Thoracic aorta (tissue), 2 donors: ENCODE measurements around the gene MCF2L. TPM values are rescaled to one million over a fixed set of nuclear protein-coding genes. Genes with fewer than 3 reads are reported as not detected.

Source experiments
- ATAC-seq: fragments of 150-250 bp; one replicate; pipeline ENCODE4 v1.8.0; 2017; ENCODE audit warnings: low read depth; ENCODE audit not compliant: insufficient number of reproducible peaks, low FRiP score
- DNase-seq: peaks from one replicate; pipeline ENCODE4 v3.0.0-alpha.2; 2020; ENCODE audit warnings: low spot score
- H3K27ac ChIP-seq, 2 donors: fragments of 200-600 bp; sonication (generic); 1 replicate in 1 of 2; 2 replicates in 1 of 2; pipeline ENCODE4 v1.5.1; 2016; ENCODE audit warnings: mild to moderate bottlenecking in 2 of 2, moderate library complexity in 2 of 2
- H3K27me3 ChIP-seq: fragments of 200-600 bp; sonication (generic); replicated peaks from 2 replicates; pipeline ENCODE4 v1.6.0; 2016; ENCODE audit warnings: mild to moderate bottlenecking; ENCODE audit not compliant: insufficient read depth
- H3K36me3 ChIP-seq: fragments of 200-600 bp; sonication (generic); one replicate; pipeline ENCODE4 v1.5.1; 2016
- H3K4me1 ChIP-seq, 2 donors: fragments of 200-600 bp; sonication (generic); 1 replicate in 1 of 2; 2 replicates in 1 of 2; pipeline versions ENCODE4 v1.5.1 to v1.6.0; 2016; ENCODE audit warnings: low read depth in 2 of 2, mild to moderate bottlenecking in 1 of 2; ENCODE audit not compliant: control insufficient read depth in 1 of 2
- H3K4me3 ChIP-seq: fragments of 200-600 bp; sonication (generic); 2 replicates; pipeline ENCODE4 v1.5.1; 2016; ENCODE audit warnings: mild to moderate bottlenecking
- H3K9me3 ChIP-seq: fragments of 200-600 bp; sonication (generic); 2 replicates; pipeline ENCODE4 v1.5.1; 2016
- CTCF ChIP-seq: fragments of 200-600 bp; sonication (generic); IDR thresholded peaks from one replicate; pipeline ENCODE4 v1.5.1; 2019; ENCODE audit warnings: antibody characterized with exemption
- total RNA-seq, 2 donors: library from RNA; depleted of rRNA; stranded (reverse); fragments of >200 nt; gene quantifications; one replicate each; pipeline versions ENCODE4 v1.1.0 to v1.2.3, GENCODE V29; 2016

Gene MCF2L
- total RNA-seq, 2 donors from 2014 or later = 34.9 to 49.2 TPM

GRCh38 chr13:112977525-112977924 lies 8.5 kb downstream of the MCF2L start:
- ATAC-seq (no peak), DNase-seq (no peak)
- H3K4me3 ChIP-seq = no peak overlapping the region
- H3K27me3 ChIP-seq = no peaks in the 10 kb centered on the region
- no peaks in the 10 kb centered on the region for H3K9me3 ChIP-seq
- TF ChIP-seq CTCF = no peak
- no peak overlapping the region for H3K27ac ChIP-seq
- no peaks in the 10 kb centered on the region for H3K36me3 ChIP-seq
- no peaks in the 10 kb centered on the region for H3K4me1 ChIP-seq

- TF ChIP-seq CTCF = no peak
- ATAC-seq (no peak), DNase-seq (no peak)
- Histone ChIP-seq H3K27ac (no peak overlapping the region), H3K27me3 (no peaks in the 10 kb centered on the region), H3K36me3 (no peaks in the 10 kb centered on the region), H3K9me3 (no peaks in the 10 kb centered on the region), H3K4me1 (no peaks in the 10 kb centered on the region), H3K4me3 (peak overlapping the region; percentile 14)
These were observed 9.8 kb downstream of the MCF2L start for GRCh38 chr13:112978561-112979405.

- Histone ChIP-seq H3K9me3 (no peaks in the 10 kb centered on the region), H3K27ac (no peak overlapping the region), H3K4me3 (peak overlapping the region; percentile 14), H3K27me3 (no peaks in the 10 kb centered on the region), H3K36me3 (no peaks in the 10 kb centered on the region), H3K4me1 (no peaks in the 10 kb centered on the region)
- no peak for TF ChIP-seq CTCF
- no peak for DNase-seq
- no peak for ATAC-seq
These were observed 10.4 kb downstream of the MCF2L start for GRCh38 chr13:112979406-112979902.

GRCh38 chr13:112980434-112980833 lies 11.4 kb downstream of the MCF2L start:
- no peaks in the 10 kb centered on the region for H3K36me3 ChIP-seq
- no peak overlapping the region for H3K27ac ChIP-seq
- H3K27me3 ChIP-seq = no peaks in the 10 kb centered on the region
- no peak overlapping the region for H3K4me3 ChIP-seq
- DNase-seq (no peak), ATAC-seq (no peak)
- TF ChIP-seq CTCF = no peak
- H3K4me1 ChIP-seq = no peaks in the 10 kb centered on the region
- no peaks in the 10 kb centered on the region for H3K9me3 ChIP-seq

GRCh38 chr13:112981451-112981850 lies 12.4 kb downstream of the MCF2L start:
- no peaks in the 10 kb centered on the region for H3K4me1 ChIP-seq
- no peak for DNase-seq
- TF ChIP-seq CTCF = no peak
- no peak for ATAC-seq
- no peak overlapping the region for H3K4me3 ChIP-seq
- H3K27ac ChIP-seq = no peak overlapping the region
- no peaks in the 10 kb centered on the region for H3K9me3 ChIP-seq
- H3K36me3 ChIP-seq = no peaks in the 10 kb centered on the region
- no peaks in the 10 kb centered on the region for H3K27me3 ChIP-seq
